ENCODE results near the gene TCF7L2.

Gene TCF7L2

GRCh38 chr10:112915590-112916572 lies 34.2 kb upstream of the TCF7L2 start:
- no peak for FAIRE-seq
- no peak for DNase-seq (ENCODE audit: insufficient read length)

DNA sequence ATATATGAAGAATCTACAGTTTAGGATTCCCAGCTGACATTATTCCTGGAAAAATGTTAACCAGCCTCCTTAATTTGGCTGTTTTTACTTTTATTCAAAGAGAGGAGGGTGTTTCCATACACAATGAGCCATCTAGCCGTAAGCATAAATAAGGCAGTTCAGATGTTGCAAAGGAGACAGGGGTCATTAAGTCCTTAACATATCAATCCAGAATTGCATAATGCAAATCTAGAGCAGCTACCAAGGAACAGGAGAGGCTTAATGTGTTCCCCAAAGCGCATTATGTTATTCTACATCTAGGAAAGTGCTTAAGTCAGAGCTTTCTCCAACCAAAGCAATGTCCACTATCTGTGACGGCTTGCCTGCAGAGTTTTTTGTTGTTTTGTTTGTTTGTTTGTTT lies 32.4 kb upstream of the TCF7L2 start:
- FAIRE-seq (no peak), DNase-seq (ENCODE audit: insufficient read length) (no peak)
- TF ChIP-seq POLR2AphosphoS5 (IDR thresholded peaks at IDR 0.05; ENCODE audit: low read depth, low read length): no peak
- no peak for TF ChIP-seq TAF1 (IDR thresholded peaks at IDR 0.05; ENCODE audit: borderline replicate concordance, low read depth, low read length)
- TF ChIP-seq POLR2A (IDR thresholded peaks at IDR 0.05; ENCODE audit: low read depth, low read length): no peak

More at GRCh38 chr10:112915590-112916572, 34.2 kb upstream of the TCF7L2 start:
- no peak for TF ChIP-seq TAF1 (IDR thresholded peaks at IDR 0.05; ENCODE audit: borderline replicate concordance, low read depth, low read length)
- TF ChIP-seq POLR2A (IDR thresholded peaks at IDR 0.05; ENCODE audit: low read depth, low read length): no peak
- no peak for TF ChIP-seq POLR2AphosphoS5 (IDR thresholded peaks at IDR 0.05; ENCODE audit: low read depth, low read length)

DNA sequence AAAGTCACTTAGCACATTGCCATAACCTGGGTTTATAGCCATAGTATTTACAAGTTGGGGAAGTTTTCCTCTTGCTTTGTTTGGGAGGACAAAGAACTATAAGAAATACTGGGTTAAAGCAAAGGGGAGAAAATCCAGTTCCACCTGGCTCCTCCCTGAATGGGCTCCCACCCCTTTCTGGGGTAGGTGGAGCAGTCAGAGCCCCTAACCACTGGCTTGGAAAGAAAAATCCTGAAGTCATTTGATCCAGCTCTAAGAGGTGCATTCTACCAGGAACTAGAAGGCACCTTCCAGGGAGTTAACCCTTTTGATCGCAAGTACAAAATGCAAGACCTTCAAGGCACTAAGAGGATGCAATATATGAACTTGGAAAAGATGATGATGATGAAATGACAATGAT lies 31.3 kb upstream of the TCF7L2 start:
- DNase-seq (ENCODE audit: insufficient read length): no peak
- FAIRE-seq: no peak
- no peak for TF ChIP-seq POLR2A (IDR thresholded peaks at IDR 0.05; ENCODE audit: low read depth, low read length)

DNA sequence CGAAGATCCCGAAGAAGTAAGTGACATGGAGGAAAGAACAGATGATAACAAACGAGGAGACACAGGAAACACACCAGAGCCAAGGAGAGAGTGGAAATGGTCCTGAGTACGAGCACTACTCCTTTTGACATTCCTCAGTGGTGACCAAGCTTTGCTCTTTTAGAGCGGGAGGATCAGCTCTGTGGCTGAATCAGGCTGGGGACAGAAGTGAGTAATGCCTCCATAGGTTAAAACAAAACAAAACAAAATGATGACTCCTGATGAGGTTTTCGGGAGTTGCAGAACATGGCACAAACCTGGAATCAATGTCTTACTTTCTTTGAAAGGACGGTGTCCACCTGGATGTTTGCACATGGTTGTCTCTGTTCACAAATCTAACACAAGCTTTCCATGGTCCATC lies 30.3 kb upstream of the TCF7L2 start:
- FAIRE-seq (no peak), DNase-seq (ENCODE audit: insufficient read length) (no peak)
- TF ChIP-seq POLR2A (IDR thresholded peaks at IDR 0.05; ENCODE audit: low read depth, low read length) (no peak), TAF1 (IDR thresholded peaks at IDR 0.05; ENCODE audit: borderline replicate concordance, low read depth, low read length) (no peak), POLR2AphosphoS5 (IDR thresholded peaks at IDR 0.05; ENCODE audit: low read depth, low read length) (no peak)

DNA sequence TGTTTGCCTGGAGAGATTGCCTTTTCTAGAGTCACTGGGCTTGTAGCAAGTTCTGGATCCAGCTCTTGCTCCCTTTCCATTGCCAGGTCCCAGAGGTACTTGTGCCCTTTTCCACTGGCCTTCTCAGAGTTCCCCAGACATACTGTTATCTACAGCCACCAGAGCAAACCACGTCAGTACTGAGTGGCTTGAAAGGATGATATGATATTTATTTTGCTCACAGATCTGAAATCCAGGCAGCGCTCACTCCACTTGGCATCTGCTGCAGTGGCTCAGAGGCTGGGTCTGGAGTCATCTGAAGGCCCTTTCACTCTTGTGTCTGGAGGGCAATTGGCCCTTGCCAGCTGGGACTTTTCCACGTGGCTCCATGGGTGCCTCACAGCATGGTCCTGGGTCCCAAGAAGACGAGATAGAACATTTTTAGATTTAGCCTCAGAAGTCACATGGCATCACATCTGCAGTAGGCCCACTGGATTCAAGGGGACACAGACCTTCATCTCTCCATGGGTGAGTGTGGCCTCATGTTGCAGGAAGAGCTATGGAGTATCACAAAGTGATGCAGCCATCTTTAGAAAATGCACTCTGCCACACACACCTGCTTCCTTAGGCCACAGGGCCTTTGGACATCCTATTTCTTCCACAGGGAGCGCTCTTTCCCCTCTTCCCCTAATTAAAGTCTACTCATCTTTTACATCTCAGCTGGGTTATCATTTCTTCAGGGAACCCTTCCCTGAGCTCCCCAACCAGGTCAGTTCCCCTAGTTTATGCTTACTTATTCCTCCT lies 22.9 kb upstream of the TCF7L2 start:
- DNase-seq (ENCODE audit: insufficient read length) (no peak), FAIRE-seq (no peak)
- TF ChIP-seq TAF1 (IDR thresholded peaks at IDR 0.05; ENCODE audit: borderline replicate concordance, low read depth, low read length): no peak
- TF ChIP-seq POLR2A (IDR thresholded peaks at IDR 0.05; ENCODE audit: low read depth, low read length): no peak
- TF ChIP-seq POLR2AphosphoS5 (IDR thresholded peaks at IDR 0.05; ENCODE audit: low read depth, low read length): no peak

DNA sequence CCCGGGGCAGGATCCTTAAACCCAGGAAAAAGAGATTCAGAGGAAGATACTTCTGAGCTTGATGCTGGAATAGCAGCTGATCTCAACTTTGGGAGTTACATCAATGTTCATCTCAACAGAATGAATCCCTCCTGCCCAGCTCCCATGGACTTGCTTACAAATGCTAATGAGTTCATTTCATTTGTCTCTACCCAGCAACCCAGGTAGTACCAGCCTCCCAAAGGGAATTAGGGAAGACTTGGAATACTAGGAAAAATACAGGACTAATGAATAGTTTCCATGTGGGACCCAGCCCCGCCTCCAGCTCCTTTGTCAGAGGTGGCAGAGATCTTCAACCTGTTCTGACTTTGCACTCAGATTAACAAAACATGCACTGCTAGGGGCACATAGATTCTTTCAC lies 22.1 kb upstream of the TCF7L2 start:
- no peak for FAIRE-seq
- TF ChIP-seq POLR2AphosphoS5 (IDR thresholded peaks at IDR 0.05; ENCODE audit: low read depth, low read length) (no peak), POLR2A (IDR thresholded peaks at IDR 0.05; ENCODE audit: low read depth, low read length) (no peak), TAF1 (IDR thresholded peaks at IDR 0.05; ENCODE audit: borderline replicate concordance, low read depth, low read length) (no peak)
- DNase-seq (ENCODE audit: insufficient read length): no peak

DNA sequence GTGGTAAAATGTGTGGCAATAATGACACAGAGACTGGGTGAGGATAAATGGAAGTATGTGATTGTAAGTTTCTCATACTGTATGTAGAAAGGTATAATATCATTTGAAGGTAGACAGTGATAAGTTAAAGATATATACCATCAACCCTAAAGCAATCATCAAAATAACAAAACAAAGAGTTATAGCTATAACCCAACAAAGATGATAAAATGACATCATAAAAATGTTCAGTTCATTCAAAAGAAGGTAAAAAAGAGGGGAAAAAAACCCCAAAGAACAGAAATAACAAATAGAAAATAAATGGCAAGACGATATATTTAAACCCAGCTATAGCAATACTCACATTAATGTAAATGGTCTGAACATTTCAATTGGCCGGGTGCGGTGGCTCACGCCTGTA lies 17.4 kb upstream of the TCF7L2 start:
- no peak for FAIRE-seq
- no peak for DNase-seq (ENCODE audit: insufficient read length)
- no peak for TF ChIP-seq POLR2A (IDR thresholded peaks at IDR 0.05; ENCODE audit: low read depth, low read length)
- TF ChIP-seq TAF1 (IDR thresholded peaks at IDR 0.05; ENCODE audit: borderline replicate concordance, low read depth, low read length): no peak
- no peak for TF ChIP-seq POLR2AphosphoS5 (IDR thresholded peaks at IDR 0.05; ENCODE audit: low read depth, low read length)

DNA sequence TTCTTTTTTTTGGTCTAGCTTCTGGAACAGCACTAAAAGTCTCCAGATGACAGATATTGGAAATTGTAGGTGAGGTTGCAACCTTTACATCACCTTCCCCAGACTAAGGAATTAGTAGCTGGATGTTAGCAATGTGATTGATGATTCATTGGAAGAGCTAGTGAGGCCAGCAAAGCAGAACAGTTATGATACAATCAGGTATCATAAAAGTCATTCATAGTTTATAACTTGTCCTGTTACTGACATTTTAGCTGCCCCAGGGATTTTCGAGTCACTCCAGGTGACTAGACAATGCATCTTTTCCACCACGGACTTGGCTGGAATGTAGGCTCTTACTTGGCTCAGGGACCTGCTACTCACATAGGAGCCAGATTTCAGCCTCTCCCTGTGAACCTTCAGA lies 15.9 kb upstream of the TCF7L2 start:
- no peak for DNase-seq (ENCODE audit: insufficient read length)
- TF ChIP-seq TAF1 (IDR thresholded peaks at IDR 0.05; ENCODE audit: borderline replicate concordance, low read depth, low read length) (no peak), POLR2A (IDR thresholded peaks at IDR 0.05; ENCODE audit: low read depth, low read length) (no peak), POLR2AphosphoS5 (IDR thresholded peaks at IDR 0.05; ENCODE audit: low read depth, low read length) (no peak)
- no peak for FAIRE-seq

- DNase-seq (ENCODE audit: insufficient read length) (no peak), FAIRE-seq (no peak)
- no peak for TF ChIP-seq POLR2AphosphoS5 (IDR thresholded peaks at IDR 0.05; ENCODE audit: low read depth, low read length)
- TF ChIP-seq TAF1 (IDR thresholded peaks at IDR 0.05; ENCODE audit: borderline replicate concordance, low read depth, low read length): no peak
Measured at GRCh38 chr10:112938808-112939482, 11.1 kb upstream of the TCF7L2 start.

DNA sequence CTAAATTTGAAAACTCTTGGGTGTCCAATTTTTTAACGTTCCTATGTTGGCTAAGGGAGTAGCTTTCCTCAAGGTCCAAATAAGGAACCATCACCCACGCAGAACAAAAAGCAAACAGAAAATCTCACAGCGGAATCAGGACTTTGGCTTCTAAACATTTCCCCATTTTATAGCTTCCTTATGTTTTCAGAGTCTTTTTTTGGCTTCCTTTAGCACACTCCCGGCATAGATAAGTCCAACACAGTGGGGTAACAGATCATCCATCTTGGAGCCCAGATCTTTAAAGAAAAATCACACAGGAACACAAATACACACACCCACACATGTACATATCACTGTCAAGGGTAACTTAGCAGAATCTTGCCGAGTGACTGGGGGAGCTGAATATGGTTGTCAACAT lies 4.2 kb upstream of the TCF7L2 start:
- TF ChIP-seq TAF1 (IDR thresholded peaks at IDR 0.05; ENCODE audit: borderline replicate concordance, low read depth, low read length): no peak
- no peak for TF ChIP-seq POLR2A (IDR thresholded peaks at IDR 0.05; ENCODE audit: low read depth, low read length)
- no peak for TF ChIP-seq POLR2AphosphoS5 (IDR thresholded peaks at IDR 0.05; ENCODE audit: low read depth, low read length)
- DNase-seq (ENCODE audit: insufficient read length): no peak
- FAIRE-seq: no peak

DNA sequence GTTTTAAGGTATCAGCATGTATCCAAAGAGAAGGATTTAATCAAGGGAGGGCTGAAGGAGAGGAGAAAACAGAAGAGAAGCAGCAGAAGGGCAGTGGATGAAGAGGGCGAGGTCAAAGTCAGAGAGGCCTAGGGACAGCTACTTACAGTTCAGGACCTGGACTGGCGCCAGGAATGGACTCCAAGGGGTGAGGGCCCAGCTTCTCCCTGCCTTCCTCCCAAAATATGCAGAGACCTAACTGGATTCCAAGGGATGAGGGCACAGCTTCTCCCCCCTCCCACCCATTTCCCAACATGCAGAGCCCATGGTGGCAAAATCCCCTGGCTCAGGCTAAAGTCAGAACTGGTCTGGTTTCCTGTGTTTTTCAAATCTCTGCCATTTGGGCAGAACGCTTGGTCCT lies 3.4 kb upstream of the TCF7L2 start:
- TF ChIP-seq POLR2AphosphoS5 (IDR thresholded peaks at IDR 0.05; ENCODE audit: low read depth, low read length) (no peak), POLR2A (IDR thresholded peaks at IDR 0.05; ENCODE audit: low read depth, low read length) (no peak), TAF1 (IDR thresholded peaks at IDR 0.05; ENCODE audit: borderline replicate concordance, low read depth, low read length) (no peak)
- no peak for FAIRE-seq
- no peak for DNase-seq (ENCODE audit: insufficient read length)

Data from GM12892 (cell line).